Gastroesophageal sphincter (tissue), 3 donors: Measurements from ENCODE around the gene CLCN1.
A peak's percentile ranks its signal among the peaks of the same experiment; 100 is the strongest.

ENCODE experiments used
- POLR2A ChIP-seq, 2 donors: fragments of 450-650 bp; IDR thresholded peaks; one replicate each; pipeline ENCODE4 v1.6.1; 2017; ENCODE audit warnings: antibody characterized with exemption in 2 of 2, mild to moderate bottlenecking in 2 of 2, moderate library complexity in 1 of 2
- TF ChIP-seq, protein P1 (sequence below), 4 experiments: fragments of 200-600 bp in 2 of 4; fragments of 450-650 bp in 2 of 4; sonication (generic) in 1 of 4; IDR thresholded peaks; one replicate each; pipeline ENCODE4 v1.5.1; 2017 to 2019; ENCODE audit warnings: antibody characterized with exemption in 4 of 4, mild to moderate bottlenecking in 2 of 4, moderate library complexity in 2 of 4

- peak; percentile 61 to 63 for TF ChIP-seq POLR2A (IDR thresholded peaks at IDR 0.05)
- TF ChIP-seq, protein P1, sequence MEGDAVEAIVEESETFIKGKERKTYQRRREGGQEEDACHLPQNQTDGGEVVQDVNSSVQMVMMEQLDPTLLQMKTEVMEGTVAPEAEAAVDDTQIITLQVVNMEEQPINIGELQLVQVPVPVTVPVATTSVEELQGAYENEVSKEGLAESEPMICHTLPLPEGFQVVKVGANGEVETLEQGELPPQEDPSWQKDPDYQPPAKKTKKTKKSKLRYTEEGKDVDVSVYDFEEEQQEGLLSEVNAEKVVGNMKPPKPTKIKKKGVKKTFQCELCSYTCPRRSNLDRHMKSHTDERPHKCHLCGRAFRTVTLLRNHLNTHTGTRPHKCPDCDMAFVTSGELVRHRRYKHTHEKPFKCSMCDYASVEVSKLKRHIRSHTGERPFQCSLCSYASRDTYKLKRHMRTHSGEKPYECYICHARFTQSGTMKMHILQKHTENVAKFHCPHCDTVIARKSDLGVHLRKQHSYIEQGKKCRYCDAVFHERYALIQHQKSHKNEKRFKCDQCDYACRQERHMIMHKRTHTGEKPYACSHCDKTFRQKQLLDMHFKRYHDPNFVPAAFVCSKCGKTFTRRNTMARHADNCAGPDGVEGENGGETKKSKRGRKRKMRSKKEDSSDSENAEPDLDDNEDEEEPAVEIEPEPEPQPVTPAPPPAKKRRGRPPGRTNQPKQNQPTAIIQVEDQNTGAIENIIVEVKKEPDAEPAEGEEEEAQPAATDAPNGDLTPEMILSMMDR (IDR thresholded peaks at IDR 0.05): no peak
These were observed 75.8 kb downstream of the CLCN1 start for GRCh38 chr7:143391462-143392404.
